HG03039 (cell line): ENCODE results near the gene LILRB2.
"Not testable (repeated sequence)": the region's sequence is repeated elsewhere in the genome, so short reads cannot be mapped to it uniquely, and the experiment has no call there.

Experiments
- ATAC-seq: cut with Tn5 transposase; IDR thresholded peaks from one replicate; pipeline ENCODE4 v1.9.1; 2021; ENCODE audit warnings: mild to moderate bottlenecking, moderate library complexity; ENCODE audit not compliant: unreplicated experiment

LILRB2 gene

DNA sequence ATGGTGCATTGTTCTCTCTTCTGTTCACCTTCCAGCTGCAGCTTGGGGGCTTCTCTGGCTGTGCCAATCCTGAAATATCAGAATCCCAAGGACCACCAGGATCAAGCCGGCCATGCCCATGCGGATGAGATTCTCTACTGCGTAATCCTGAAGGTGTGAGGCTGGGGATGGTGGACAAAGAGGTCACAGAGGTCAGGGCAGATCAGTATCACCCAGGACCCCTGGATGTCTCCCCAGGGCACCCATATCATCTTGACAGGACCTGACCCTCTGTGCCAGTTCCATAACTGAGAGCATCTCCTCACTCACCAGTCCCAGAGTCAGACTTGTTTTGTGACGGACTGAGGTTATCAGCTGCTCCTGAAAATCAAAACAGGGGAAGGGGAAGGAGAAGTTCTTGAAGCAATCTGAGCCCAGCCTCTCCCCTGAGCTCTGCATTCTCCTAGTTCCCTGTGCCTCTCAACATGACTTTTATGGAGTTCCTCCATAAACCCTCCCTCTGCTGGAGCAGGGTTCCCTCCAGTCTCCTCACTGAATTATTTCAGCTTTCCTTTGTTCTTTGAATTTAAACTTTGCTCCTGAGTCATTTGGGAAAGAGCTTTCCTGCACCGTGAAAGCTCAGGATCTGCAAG lies 26.6 kb upstream of the LILRB2 start:
- ATAC-seq: no peak

GRCh38 chr19:54305141-54305540 lies 24.2 kb upstream of the LILRB2 start:
- no peak for ATAC-seq

GRCh38 chr19:54302257-54302656 lies 21.3 kb upstream of the LILRB2 start:
- no peak for ATAC-seq

GRCh38 chr19:54299515-54299914 lies 18.6 kb upstream of the LILRB2 start:
- no peak for ATAC-seq

DNA sequence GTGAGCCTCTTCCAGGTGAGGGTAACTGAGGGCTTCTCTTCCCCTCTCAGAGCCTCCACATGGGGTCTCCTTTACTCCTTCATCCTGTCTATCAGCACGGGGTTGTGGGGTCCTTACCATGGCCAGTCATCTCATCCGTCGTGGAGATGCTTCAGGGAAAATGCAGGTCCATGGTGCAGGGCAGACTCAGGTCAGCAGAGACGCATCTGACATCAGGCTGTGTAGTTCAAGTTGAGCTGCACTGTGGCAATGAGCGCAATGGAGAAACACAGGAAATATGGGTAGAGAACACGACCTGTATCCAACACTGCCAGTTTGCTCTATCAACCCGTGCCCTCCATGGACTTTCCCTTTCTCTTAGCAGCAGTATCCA lies 18.2 kb upstream of the LILRB2 start:
- ATAC-seq: no peak

GRCh38 chr19:54298357-54299125 lies 17.6 kb upstream of the LILRB2 start:
- no peak for ATAC-seq

DNA sequence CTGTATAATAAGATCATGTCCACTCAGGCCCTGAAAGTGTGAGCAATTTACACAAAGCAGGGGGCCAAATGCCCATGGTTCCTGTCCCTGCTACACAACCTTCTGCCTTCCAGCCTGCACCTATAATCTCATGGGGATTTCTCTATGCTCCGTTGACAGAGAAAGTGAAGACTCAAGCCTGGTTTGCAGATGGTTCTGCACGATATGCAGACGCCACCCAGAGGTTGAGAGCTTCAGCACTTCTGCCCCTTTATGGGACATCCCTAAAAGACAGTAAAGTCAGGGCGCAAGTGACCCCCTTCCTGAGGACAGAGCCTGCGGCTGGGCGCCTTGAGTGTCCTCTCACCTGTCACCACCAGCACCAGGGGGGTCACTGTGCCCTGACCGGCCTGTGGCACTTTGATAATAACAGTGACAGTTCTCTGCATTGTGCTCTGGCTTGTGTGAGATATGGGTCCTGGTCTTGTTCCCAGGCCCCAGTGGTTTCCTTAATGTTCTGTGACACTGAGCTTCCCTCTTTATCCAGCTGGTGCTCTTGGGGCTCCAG lies 16.9 kb upstream of the LILRB2 start:
- ATAC-seq: no peak

DNA sequence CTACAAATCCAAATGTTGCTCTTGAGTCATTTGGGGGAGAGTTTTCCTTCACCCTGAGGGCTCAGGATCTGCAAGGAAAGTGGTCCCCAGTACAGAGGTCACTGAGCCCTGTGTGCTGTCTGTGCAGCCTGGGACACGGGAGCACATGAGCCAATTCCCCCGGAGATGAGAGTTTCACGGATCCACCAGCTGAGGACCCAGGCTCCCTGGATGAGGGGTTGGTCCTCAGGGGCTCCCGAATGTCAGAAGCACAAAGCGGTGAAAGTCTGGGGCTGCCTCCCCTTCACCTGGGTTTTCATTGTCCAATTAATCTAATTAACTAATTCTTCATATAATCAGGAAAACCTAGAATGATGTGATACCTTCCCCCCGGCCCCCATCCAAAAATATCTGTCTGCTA lies 13.6 kb upstream of the LILRB2 start:
- ATAC-seq: no peak

GRCh38 chr19:54289160-54289559 lies 8.2 kb upstream of the LILRB2 start:
- not testable (repeated sequence) for ATAC-seq

GRCh38 chr19:54287456-54287855 lies 6.5 kb upstream of the LILRB2 start:
- no peak for ATAC-seq

DNA sequence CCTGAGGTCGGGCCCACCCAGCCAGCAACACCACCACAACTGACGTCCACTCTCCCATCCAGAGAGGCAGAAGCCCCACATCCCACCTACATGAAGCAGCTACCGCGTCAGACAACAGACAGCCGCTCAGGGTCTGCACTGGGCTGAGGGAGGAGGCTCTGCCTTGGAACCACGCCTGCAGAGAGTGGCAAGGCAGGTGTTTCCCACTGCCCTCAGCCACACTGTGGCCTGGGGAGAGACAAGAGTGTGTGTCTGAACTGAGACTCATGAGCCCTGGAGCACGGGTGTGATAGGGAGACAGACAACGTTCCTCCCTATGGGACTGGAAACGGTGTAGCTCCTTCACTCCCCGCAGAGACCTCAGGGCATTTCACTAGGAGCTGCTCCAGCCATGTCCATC lies 5.4 kb upstream of the LILRB2 start:
- ATAC-seq: not testable (repeated sequence)

- ATAC-seq: not testable (repeated sequence)
Measured at GRCh38 chr19:54285427-54286056, 4.6 kb upstream of the LILRB2 start.

GRCh38 chr19:54282686-54283470 lies 2.0 kb upstream of the LILRB2 start:
- ATAC-seq: no peak

DNA sequence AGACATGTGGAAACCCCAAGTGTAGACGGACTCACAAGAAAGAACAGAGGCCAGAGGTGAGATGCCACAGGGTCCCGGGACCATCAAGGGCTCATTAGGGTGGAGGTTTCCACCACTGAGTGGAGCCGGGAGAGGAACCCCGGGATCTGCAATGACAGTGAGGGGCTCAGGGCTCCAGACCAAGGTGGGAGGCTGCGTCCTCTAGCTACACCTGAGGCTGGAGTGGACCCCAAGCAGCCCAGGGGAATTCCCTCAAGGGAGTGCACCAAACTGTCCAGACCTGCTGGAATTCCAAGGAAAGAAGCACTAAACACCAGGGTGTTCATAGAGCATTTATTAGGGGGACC lies 792 bp upstream of the LILRB2 start:
- not testable (repeated sequence) for ATAC-seq

- not testable (repeated sequence) for ATAC-seq
Measured at GRCh38 chr19:54280441-54280840, 469 bp downstream of the LILRB2 start.

DNA sequence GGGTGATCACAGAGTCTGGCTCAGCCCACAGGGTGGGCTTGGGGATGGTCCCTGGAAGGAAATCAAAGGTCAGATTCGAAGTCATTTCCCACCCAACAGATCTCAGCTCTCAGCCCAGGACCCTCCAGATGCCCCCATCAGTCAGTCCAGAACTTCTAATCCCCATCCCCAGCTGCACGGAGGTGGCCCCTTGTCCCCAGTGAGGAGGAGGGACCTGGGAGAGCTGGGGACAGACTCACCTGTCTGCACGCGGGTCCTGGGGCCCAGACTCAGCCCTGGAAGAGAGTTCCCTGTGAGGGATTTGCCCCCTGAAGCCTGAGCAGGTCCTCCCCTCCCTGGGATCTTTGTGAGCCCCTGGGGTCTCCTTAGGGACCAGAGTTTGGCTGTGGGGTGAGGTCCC lies 885 bp downstream of the LILRB2 start:
- not testable (repeated sequence) for ATAC-seq

- no peak for ATAC-seq
Measured at GRCh38 chr19:54279406-54279962, 1.4 kb downstream of the LILRB2 start.

GRCh38 chr19:54278571-54279195 lies 2.2 kb downstream of the LILRB2 start:
- not testable (repeated sequence) for ATAC-seq

DNA sequence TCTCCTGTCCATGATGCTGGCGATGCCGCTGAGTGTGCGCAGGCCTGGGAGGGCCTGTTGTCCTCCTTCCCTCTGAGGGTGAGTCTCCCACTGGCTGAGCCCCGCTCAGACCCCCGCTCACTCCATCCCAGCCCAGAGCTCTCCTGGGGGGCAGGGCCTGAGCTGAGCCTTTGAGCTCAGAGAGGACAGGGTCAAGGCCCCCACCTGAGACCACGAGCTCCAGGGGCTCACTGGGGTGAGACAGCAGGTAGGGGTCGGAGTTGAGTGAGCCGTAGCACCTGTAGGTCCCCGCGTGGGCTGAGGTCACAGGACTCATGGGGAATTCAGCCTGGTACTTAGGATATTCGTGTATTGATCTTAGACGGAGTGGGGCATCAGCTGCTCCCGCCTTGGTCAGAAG lies 2.9 kb downstream of the LILRB2 start:
- ATAC-seq: not testable (repeated sequence)

GRCh38 chr19:54277111-54277615 lies 3.7 kb downstream of the LILRB2 start:
- not testable (repeated sequence) for ATAC-seq
